ENCODE results near the gene LELP1. TPM values are rescaled to one million over a fixed set of nuclear protein-coding genes. Genes with fewer than 3 reads are reported as not detected.

Gene LELP1
- total and polyA plus RNA-seq, 2 of the 8 experiments (the other 6 are each of a cell fraction or from before 2014, with no cell fraction given), result not detected

DNA sequence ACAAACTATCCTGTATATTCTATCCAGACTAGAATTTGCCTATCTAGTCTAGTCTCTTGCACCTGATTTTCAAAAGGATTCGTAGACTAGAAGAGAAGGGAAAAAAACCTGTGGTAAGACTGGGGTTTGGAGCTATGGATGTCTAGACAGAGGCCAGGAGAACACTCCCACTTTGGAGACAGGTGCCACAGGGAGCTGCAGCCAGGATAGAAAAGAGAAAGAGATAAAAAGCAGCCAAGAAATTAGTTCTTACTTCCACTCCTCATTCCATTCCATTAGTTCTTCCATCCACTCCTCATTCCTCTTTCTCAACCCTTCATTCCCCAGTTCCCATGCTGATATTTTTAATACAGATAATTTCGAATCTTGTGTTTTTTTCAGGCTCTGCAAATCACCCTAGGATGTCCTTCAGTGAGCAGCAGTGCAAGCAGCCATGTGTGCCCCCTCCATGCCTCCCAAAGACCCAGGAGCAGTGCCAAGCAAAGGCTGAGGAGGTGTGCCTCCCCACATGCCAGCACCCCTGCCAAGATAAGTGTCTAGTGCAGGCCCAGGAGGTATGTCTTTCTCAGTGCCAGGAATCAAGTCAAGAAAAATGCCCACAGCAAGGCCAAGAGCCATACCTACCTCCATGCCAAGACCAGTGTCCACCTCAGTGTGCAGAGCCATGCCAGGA, 14.7 kb downstream of the LELP1 start:
- H3K4me3 ChIP-seq (ENCODE audit: extremely low read depth in 1 of 4, insufficient read depth in 2 of 4, low read depth in 3 of 4, low read length in 4 of 4), result no peak overlapping the region
- no peaks in the 10 kb centered on the region for H3K79me2 ChIP-seq (ENCODE audit: control insufficient read depth in 1 of 2, insufficient read depth in 2 of 2, low read length in 2 of 2)
- no peak overlapping the region for H3K4ac ChIP-seq (replicated peaks; ENCODE audit: insufficient read length, low read depth, low read length)
- H4K5ac ChIP-seq (ENCODE audit: insufficient read length, low read depth, low read length), result no peak overlapping the region
- H2BK120ac ChIP-seq (replicated peaks; ENCODE audit: low read depth, low read length), result no peak overlapping the region
- no peaks in the 10 kb centered on the region for H4K20me1 ChIP-seq (replicated peaks in 1 of 2; ENCODE audit: control insufficient read depth in 1 of 2, insufficient read depth in 2 of 2, low read length in 2 of 2)
- no peak overlapping the region for H4K8ac ChIP-seq (ENCODE audit: extremely low read depth, insufficient read depth, low read length)
- H3K27me3 ChIP-seq (replicated peaks in 1 of 4; ENCODE audit: control insufficient read depth in 3 of 4, extremely low read depth in 1 of 4, insufficient read depth in 3 of 4, low read length in 3 of 4), result no peaks in the 10 kb centered on the region; a peak in 2 of 7 replicates
- no peak overlapping the region for H3K56ac ChIP-seq (replicated peaks; ENCODE audit: insufficient read length, low read depth, low read length)
- no peak overlapping the region for H2AFZ ChIP-seq (ENCODE audit: low read length)
- no peaks in the 10 kb centered on the region for H3K23me2 ChIP-seq (ENCODE audit: low read depth, low read length)
- ChIA-PET POLR2A (ENCODE audit: partially characterized antibody) (no interaction called here), CTCF (ENCODE audit: partially characterized antibody) (interaction anchor here (1.4 to 1.5 kb wide), 2 partner anchors 11 to 347 kb away, joined by 5 read pairs; no protein-coding TSS in a partner anchor)
- H3K4me1 ChIP-seq (replicated peaks in 1 of 4; ENCODE audit: control insufficient read depth in 3 of 4, insufficient read depth in 4 of 4, low read length in 3 of 4), result no peaks in the 10 kb centered on the region
- H2BK20ac ChIP-seq (ENCODE audit: low read length), result no peak overlapping the region
- DNase-seq (ENCODE audit: low read depth in 1 of 2, low spot score in 2 of 2) (no peak), FAIRE-seq (no peak)
- H3K4me2 ChIP-seq (ENCODE audit: insufficient read depth in 1 of 2, low read depth in 2 of 2, low read length in 2 of 2), result no peak overlapping the region
- no peak overlapping the region for H3K14ac ChIP-seq (ENCODE audit: insufficient read length)
- H2BK12ac ChIP-seq (ENCODE audit: low read depth, low read length), result no peak overlapping the region
- peaks cover 0 to 4% of the 10 kb centered on the region in 2 experiments; a peak in 2 of 4 replicates for H3K9me3 ChIP-seq (ENCODE audit: insufficient read depth in 2 of 2, low read depth in 1 of 2, low read length in 1 of 2)
- no peak for TF ChIP-seq CBX5 (IDR thresholded peaks at IDR 0.05; ENCODE audit: low read depth, low read length)
- no peak for TF ChIP-seq ASH2L (IDR thresholded peaks at IDR 0.05; ENCODE audit: low read length)
- TF ChIP-seq NRF1 (IDR thresholded peaks at IDR 0.05; ENCODE audit: low read depth, low read length), result no peak
- no peak for TF ChIP-seq SRF (IDR thresholded peaks at IDR 0.05; ENCODE audit: low read depth, low read length)
- no peak for TF ChIP-seq GABPA (IDR thresholded peaks at IDR 0.05; ENCODE audit: borderline replicate concordance, insufficient read depth, low read length)
- TF ChIP-seq CBX8 (IDR thresholded peaks at IDR 0.05; ENCODE audit: borderline replicate concordance, low read depth, low read length), result no peak
- H2BK15ac ChIP-seq (ENCODE audit: low read length), result no peak overlapping the region
- no peak overlapping the region for H4K91ac ChIP-seq (replicated peaks; ENCODE audit: insufficient read length, low read length)
- no peak overlapping the region for H2AK5ac ChIP-seq (ENCODE audit: low read depth, low read length)
- no peak overlapping the region for H2BK5ac ChIP-seq (ENCODE audit: low read depth, low read length)
- H3K36me3 ChIP-seq (ENCODE audit: control insufficient read depth in 2 of 4, insufficient read depth in 4 of 4, low read length in 3 of 4), result no peaks in the 10 kb centered on the region
- H3K79me1 ChIP-seq (ENCODE audit: low read depth, low read length), result no peaks in the 10 kb centered on the region
- 83% methylated on average over 2 of the region's 2 CpGs; no CpG with 5 or more reads in 1 of the 2 experiments for WGBS, 2 experiments (ENCODE audit: extremely low coverage in 1 of 2, insufficient coverage in 1 of 2, insufficient read length in 1 of 2, insufficient replicate concordance in 2 of 2, low coverage in 1 of 2, low lambda C conversion rate in 2 of 2, missing lambda C conversion rate in 1 of 2)
- no peak overlapping the region for H3K18ac ChIP-seq (ENCODE audit: extremely low read depth, low read length)
- no peak overlapping the region for H3K9ac ChIP-seq (replicated peaks in 1 of 4; ENCODE audit: extremely low read depth in 1 of 4, low read depth in 3 of 4, low read length in 3 of 4)
- H3K23ac ChIP-seq (ENCODE audit: insufficient read length), result no peak overlapping the region
- no peak overlapping the region for H3K27ac ChIP-seq (ENCODE audit: low read depth, low read length)

Measured in H1 (cell line).